ENCODE results near the gene CD55.

- no peak for TF ChIP-seq CTCF (IDR thresholded peaks at IDR 0.05)
- TF ChIP-seq POLR2A (IDR thresholded peaks at IDR 0.05), result no peak
These were observed 29.8 kb upstream of the CD55 start for GRCh38 chr1:207291723-207292122.

Data from adrenal gland (tissue), 5 donors.